Prostate gland (tissue), 2 donors: ENCODE data around the gene EOLA1.

Source experiments
- CTCF ChIP-seq, 4 experiments: fragments of 200-600 bp in 2 of 4; fragments of 450-650 bp in 2 of 4; sonication (generic) in 2 of 4; IDR thresholded peaks; 1 replicate in 3 of 4; 2 replicates in 1 of 4; pipeline ENCODE4 v1.5.1; 2016 to 2019; ENCODE audit warnings: antibody characterized with exemption in 4 of 4, mild to moderate bottlenecking in 2 of 4, moderate library complexity in 2 of 4
- POLR2AphosphoS5 ChIP-seq: sonication (generic); formaldehyde crosslinking; IDR thresholded peaks from one replicate; pipeline ENCODE4 v1.6.1; 2017; ENCODE audit warnings: antibody characterized with exemption

GRCh38 chrX:149512225-149512885, 28.5 kb upstream of the EOLA1 start:
- peak in 3 of 4 experiments; percentile 26 to 63 (median 33) for TF ChIP-seq CTCF (IDR thresholded peaks at IDR 0.05)
- peak; percentile 50 for TF ChIP-seq POLR2AphosphoS5
